Right lobe of liver (tissue), 4 donors: Measurements from ENCODE around the gene CEP164.
"Not testable (repeated sequence)": the region's sequence is repeated elsewhere in the genome, so short reads cannot be mapped to it uniquely, and the experiment has no call there.

ENCODE experiments used
- CTCF ChIP-seq, 4 donors: fragments of 200-600 bp in 3 of 4; fragments of 450-650 bp in 1 of 4; IDR thresholded peaks; one replicate each; pipeline versions ENCODE4 v1.5.1 to v1.8.0; 2016 to 2022; ENCODE audit warnings: antibody characterized with exemption in 4 of 4, mild to moderate bottlenecking in 2 of 4
- POLR2A ChIP-seq: fragments of 450-650 bp; IDR thresholded peaks from one replicate; pipeline ENCODE4 v1.6.1; 2017; ENCODE audit warnings: antibody characterized with exemption, mild to moderate bottlenecking
- donor health status: DM: no; HTN: no; CAD: no.
- donor health status: DM: no; HTN: no; CAD: no.
- donor health status: DM: no; HTN: yes; CAD: no.

DNA sequence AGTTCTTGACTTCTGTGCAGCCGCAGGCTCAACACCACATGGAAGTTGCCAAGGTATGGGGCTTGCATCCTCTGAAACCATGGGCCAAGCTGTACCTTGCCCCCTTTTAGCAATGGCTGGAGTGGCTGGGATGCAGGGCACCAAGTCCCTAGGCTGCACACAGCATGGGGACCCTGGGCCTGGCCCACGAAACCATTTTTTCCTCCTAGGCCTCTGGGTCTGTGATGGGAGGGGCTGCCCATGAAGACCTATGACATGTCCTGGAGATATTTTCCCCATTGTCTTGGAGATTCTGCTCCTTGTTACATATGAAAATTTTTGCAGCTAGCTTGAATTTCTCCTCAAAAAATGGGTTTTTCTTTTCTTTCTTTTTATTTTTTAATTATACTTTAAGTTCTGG lies 71.0 kb downstream of the CEP164 start:
- TF ChIP-seq POLR2A; CTCF (IDR thresholded peaks at IDR 0.05): not testable (repeated sequence)
